HEK293 (cell line): ENCODE measurements around the gene RGS21.

Source experiments
- CTCF ChIP-seq: fragments of 450-650 bp; formaldehyde crosslinking; IDR thresholded peaks from 2 replicates; pipeline ENCODE4 v1.5.1; 2016; ENCODE audit warnings: missing biosample characterization, missing genetic modification characterization
- YY1 ChIP-seq: fragments of 450-650 bp; formaldehyde crosslinking; IDR thresholded peaks from 2 replicates; pipeline ENCODE4 v1.5.1; 2018; ENCODE audit warnings: missing biosample characterization, missing genetic modification characterization
- ZBTB26 ChIP-seq: fragments of 450-650 bp; formaldehyde crosslinking; optimal IDR thresholded peaks from 2 replicates; pipeline ENCODE3; 2016; ENCODE audit warnings: missing biosample characterization, mild to moderate bottlenecking, missing genetic modification characterization
- ZBTB8A ChIP-seq: fragments of 450-650 bp; formaldehyde crosslinking; IDR thresholded peaks from 2 replicates; pipeline ENCODE4 v1.5.1; 2016; ENCODE audit warnings: missing biosample characterization, missing genetic modification characterization
- ZNF362 ChIP-seq: fragments of 450-650 bp; formaldehyde crosslinking; IDR thresholded peaks from 2 replicates; pipeline ENCODE4 v1.5.1; 2016; ENCODE audit warnings: missing biosample characterization, missing genetic modification characterization
- ZNF664 ChIP-seq: fragments of 450-650 bp; formaldehyde crosslinking; IDR thresholded peaks from 2 replicates; pipeline ENCODE4 v1.5.1; 2016; ENCODE audit warnings: missing biosample characterization, missing genetic modification characterization

GRCh38 chr1:192379554-192379953, 62.8 kb downstream of the RGS21 start:
- TF ChIP-seq CTCF (tag by site-specific recombination) (no peak), YY1 (tag by site-specific recombination) (no peak), ZNF362 (tag by site-specific recombination) (no peak), ZNF664 (tag by site-specific recombination) (no peak), ZBTB26 (tag by site-specific recombination) (no peak), ZBTB8A (no peak)
